Measurements from ENCODE around the gene GABRG3.

GABRG3 gene

DNA sequence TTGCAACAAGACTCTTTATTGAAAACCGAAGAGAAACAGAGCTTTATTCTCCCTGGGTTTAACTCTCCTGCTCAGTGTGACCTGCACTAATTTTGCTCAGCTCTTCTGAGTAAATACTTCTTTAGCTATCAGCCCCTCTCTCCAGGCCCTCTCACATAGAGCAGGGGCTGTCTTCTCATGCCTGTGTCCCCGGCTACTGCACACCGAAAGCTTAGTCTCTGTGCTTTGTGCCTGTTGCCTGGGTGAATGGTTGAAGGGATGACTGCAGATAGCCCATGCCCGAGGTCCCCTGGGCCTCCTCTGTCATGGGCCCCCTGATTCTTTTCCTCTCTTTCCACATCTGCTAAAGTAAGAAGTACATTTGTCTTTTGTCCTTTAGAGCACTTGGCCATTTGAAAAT is 195.9 kb downstream of the GABRG3 start:
- TF ChIP-seq, protein P1, sequence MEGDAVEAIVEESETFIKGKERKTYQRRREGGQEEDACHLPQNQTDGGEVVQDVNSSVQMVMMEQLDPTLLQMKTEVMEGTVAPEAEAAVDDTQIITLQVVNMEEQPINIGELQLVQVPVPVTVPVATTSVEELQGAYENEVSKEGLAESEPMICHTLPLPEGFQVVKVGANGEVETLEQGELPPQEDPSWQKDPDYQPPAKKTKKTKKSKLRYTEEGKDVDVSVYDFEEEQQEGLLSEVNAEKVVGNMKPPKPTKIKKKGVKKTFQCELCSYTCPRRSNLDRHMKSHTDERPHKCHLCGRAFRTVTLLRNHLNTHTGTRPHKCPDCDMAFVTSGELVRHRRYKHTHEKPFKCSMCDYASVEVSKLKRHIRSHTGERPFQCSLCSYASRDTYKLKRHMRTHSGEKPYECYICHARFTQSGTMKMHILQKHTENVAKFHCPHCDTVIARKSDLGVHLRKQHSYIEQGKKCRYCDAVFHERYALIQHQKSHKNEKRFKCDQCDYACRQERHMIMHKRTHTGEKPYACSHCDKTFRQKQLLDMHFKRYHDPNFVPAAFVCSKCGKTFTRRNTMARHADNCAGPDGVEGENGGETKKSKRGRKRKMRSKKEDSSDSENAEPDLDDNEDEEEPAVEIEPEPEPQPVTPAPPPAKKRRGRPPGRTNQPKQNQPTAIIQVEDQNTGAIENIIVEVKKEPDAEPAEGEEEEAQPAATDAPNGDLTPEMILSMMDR (conservative IDR thresholded peaks at IDR 0.05; ENCODE audit: control insufficient read depth, insufficient read depth, low read depth, low read length): no peak
- DNase-seq (ENCODE audit: low read depth): no peak
- no peak overlapping the region for H3K4me3 ChIP-seq (ENCODE audit: control insufficient read depth, low read depth, low read length)

GRCh38 chr15:27167738-27168137 is 196.8 kb downstream of the GABRG3 start:
- H3K4me3 ChIP-seq (ENCODE audit: control insufficient read depth, low read depth, low read length): no peak overlapping the region
- no peak for DNase-seq (ENCODE audit: low read depth)
- TF ChIP-seq, protein P1 (conservative IDR thresholded peaks at IDR 0.05; ENCODE audit: control insufficient read depth, insufficient read depth, low read depth, low read length): no peak

DNA sequence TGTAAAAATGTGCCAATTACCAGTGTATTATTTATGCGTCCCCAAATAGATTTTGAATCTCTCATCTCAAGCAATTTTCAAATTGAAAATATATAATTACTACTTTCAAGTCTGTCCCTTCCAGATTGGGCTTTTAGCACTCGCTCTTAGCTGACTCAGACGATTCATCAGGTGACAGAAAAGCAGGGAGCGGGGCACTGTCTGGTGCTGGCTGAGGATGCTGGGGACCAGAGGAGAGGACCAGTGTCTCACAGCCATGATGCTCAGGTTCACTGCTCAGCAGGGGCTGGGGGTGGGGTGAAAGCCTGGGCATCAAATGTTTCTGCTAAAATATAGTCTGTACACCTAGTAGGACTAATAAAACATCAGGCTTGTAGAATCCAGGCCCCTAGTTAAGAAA is 199.9 kb downstream of the GABRG3 start:
- TF ChIP-seq, protein P1 (conservative IDR thresholded peaks at IDR 0.05; ENCODE audit: control insufficient read depth, insufficient read depth, low read depth, low read length): no peak
- H3K4me3 ChIP-seq (ENCODE audit: control insufficient read depth, low read depth, low read length): no peak overlapping the region
- no peak for DNase-seq (ENCODE audit: low read depth)

DNA sequence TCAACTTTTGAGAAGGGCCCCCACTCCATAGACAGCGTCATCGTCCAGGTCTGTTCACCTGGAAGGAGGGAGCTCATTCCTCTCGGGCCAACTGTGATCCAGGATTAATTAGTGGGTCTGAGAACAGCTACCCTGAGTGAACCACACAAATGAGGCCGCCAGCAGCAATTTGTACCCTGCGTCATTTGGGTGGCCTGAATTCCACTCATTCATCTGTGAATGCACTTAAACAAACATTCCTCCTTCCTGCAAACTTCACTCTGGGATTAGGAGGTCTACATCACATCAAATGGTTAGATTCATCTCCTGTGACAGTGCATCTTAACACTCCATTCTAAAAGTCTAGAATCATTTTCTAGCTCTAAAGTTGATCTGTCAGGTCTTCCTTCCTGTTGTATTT is 201.8 kb downstream of the GABRG3 start:
- DNase-seq (ENCODE audit: low read depth): no peak

GRCh38 chr15:27175472-27176153 is 204.6 kb downstream of the GABRG3 start:
- TF ChIP-seq, protein P1 (conservative IDR thresholded peaks at IDR 0.05; ENCODE audit: control insufficient read depth, insufficient read depth, low read depth, low read length): no peak
- no peak for DNase-seq (ENCODE audit: low read depth)

More for the DNA sequence above, 201.8 kb downstream of the GABRG3 start:
- TF ChIP-seq, protein P1 (conservative IDR thresholded peaks at IDR 0.05; ENCODE audit: control insufficient read depth, insufficient read depth, low read depth, low read length): no peak
- no peak overlapping the region for H3K4me3 ChIP-seq (ENCODE audit: control insufficient read depth, low read depth, low read length)

GRCh38 chr15:27176785-27177406 is 205.9 kb downstream of the GABRG3 start:
- TF ChIP-seq, protein P1 (conservative IDR thresholded peaks at IDR 0.05; ENCODE audit: control insufficient read depth, insufficient read depth, low read depth, low read length): no peak
- DNase-seq (ENCODE audit: low read depth): no peak

More at GRCh38 chr15:27175472-27176153, 204.6 kb downstream of the GABRG3 start:
- no peak overlapping the region for H3K4me3 ChIP-seq (ENCODE audit: control insufficient read depth, low read depth, low read length)

More at GRCh38 chr15:27176785-27177406, 205.9 kb downstream of the GABRG3 start:
- H3K4me3 ChIP-seq (ENCODE audit: control insufficient read depth, low read depth, low read length): no peak overlapping the region
